Body of pancreas (tissue), 4 donors: ENCODE data around the gene FKBP2.

ENCODE experiments used
- CTCF ChIP-seq, 7 experiments: fragments of 450-650 bp in 4 of 7; fragments of 200-600 bp in 3 of 7; sonication (generic) in 3 of 7; IDR thresholded peaks; one replicate each; pipeline ENCODE4 v1.5.1; 2016 to 2019; ENCODE audit warnings: antibody characterized with exemption in 7 of 7
- POLR2A ChIP-seq, 3 donors: fragments of 450-650 bp; IDR thresholded peaks; one replicate each; pipeline ENCODE4 v1.6.1; 2016; ENCODE audit warnings: antibody characterized with exemption in 3 of 3, mild to moderate bottlenecking in 2 of 3

DNA sequence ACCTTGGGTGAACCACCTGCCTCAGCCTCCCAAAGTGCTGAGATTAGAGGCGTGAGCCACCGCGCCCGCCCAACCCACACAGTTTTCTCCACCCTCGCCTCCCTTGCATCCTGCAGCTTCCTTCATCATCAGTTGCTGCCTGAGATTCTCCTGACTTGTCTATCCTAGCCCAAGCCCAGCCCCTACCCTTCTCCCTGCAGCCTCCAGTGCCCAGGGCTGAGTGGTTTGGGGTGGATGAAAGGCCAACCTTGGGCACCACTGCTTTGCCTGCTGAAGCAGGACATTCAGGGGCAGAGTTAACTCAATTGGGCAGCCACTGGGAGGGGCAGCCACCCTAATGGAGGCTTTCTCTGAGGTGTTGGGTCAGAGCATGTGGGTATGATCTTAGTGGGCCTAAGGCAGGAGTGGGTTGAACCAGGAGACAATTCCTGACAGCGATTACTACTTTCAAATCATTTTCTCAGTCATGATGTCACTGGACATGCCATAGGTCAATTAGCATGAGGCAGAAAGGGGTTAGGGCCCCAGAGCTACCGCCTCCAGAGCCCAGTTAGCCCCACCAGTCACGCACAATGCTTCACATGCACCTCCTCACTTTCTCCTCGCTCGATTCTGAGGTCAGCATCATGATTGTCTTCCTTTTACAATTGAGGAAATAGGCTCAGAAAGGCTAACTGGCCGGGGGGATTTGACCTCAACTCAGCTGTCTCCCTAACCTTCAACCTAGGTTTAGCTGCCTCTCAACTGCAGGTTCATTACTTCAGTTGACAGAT lies 1.0 kb upstream of the FKBP2 start:
- TF ChIP-seq CTCF (IDR thresholded peaks at IDR 0.05) (no peak), POLR2A (IDR thresholded peaks at IDR 0.05) (no peak)
